GM21360 (cell line): Measurements from ENCODE around the gene FAM133A.

Source experiments
- ATAC-seq: cut with Tn5 transposase; IDR thresholded peaks from one replicate; pipeline ENCODE4 v1.9.1; 2021; ENCODE audit warnings: mild to moderate bottlenecking, moderate library complexity; ENCODE audit not compliant: unreplicated experiment

Gene FAM133A

DNA sequence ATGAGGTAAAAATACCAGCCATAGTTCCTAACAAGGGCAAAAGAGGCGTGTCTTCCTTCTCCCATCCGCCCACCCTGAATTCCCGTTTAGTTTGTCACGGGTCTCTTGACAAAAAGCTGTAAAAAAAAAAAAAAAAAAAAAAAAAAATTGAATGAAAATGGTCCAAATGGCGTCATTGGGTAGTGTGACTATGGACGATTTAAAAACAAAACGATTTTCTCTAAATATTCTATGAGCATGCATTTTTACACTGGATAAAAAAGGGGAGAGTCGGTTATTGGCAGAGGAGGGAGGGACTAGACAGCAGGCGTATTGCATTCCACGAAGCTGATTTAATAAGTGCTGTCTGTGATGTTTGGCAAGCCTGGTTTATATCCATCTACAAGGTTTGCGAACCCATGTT lies at the start of gene FAM133A:
Gene FAM133A (plus strand): TSS at position 338 of the 403 bp plus-strand sequence. CDS start 35,214 bp downstream, outside the sequence.
- no peak for ATAC-seq

DNA sequence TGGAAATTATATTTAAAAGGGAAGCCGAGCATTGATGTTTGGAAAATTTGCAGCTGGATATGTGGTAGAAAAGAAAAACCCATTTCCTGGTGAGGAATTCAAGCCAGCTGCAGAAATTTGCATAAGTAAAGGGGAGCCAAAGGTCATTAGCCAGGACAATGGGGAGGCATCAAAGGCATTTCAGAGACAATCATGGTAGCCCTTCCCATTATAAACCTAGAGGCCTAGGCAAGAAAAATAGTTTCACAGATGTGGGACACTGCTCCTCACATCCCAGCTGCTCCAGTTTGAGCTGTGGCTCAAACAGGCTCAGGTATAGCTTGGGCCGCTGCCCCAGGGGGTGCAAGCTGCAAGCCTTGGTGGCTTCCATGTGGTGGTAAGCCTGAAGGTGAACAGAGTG lies 36.4 kb upstream of the FAM133A start:
- ATAC-seq: no peak

DNA sequence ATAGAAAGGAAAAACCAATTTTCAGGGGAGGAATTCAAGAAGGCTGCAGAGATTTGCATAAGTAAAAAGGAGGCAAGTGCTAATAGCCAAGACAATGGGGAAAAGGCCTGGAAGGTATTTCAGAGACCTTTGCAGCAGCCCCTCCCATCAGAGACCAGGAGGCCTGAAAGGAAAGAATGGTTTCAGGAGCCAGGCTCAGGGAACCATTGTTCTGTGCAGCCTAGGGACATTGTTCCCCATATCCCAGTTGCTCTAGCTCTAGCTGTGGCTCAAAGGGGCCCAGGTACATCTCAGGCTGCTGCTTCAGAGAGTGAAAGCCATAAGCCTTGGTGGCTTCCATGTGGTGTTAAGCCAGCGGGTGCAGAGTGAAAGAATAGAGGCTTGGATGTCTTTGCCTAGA lies 24.6 kb upstream of the FAM133A start:
- no peak for ATAC-seq

DNA sequence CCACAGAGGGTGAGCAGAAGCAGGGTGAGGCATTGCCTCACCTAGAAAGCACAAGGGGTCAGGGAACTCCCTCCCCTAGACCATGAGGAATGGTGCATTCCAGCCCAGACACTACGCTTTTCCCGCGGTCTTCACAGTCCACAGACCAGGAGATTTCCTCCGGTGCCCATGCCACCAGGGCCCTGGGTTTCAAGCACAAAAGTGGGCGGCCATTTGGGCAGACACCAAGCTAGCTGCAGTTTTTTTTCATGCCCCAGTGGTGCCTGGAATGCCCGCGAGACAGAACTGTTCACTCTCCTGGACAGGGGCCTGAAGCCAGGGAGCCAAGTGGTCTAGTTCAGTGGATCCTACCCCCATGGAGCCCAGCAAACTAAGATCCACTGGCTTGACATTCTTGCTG lies 13.4 kb upstream of the FAM133A start:
- ATAC-seq: no peak

DNA sequence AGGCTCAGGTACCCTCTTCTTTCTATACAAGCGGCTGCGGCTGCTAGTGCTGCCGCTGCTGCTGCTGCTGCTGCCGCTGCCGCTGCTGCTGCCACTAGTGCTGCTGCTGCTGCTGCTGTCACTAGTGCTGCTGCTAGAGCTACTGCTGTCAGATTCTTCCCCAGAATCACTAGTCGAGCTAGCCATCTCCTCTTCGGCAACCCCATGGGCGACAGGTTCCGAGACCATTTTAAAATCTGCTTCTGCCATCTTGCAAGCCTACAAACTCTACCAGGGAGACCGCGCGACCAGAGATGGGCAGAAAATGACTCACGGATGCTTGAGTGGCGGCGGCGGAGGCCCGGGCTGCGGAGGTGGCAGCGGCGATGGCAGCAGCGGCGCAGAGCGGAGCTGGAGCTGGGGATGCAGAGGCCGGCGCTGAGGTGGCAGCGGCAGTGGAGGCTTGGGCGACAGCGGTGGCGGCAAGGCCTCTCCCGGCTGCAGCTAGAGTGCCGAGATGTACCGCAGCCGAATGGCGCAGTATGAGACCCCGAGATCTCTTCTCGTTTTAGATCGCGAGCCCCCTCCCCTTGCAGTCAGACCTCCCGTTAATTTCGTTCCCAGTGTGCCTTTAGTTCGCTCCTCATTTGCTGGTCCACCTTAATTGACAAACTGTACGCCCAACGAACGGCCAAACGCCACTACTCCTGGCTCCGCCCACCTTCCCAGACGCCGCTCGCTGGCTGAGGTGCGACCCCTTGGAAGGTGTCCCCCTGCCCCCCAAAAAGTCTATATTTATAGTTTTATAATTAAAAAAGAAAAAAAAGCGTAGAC lies 744 bp upstream of the FAM133A start, which contains the start of gene NAP1L3:
Gene NAP1L3 (minus strand): TSS at position 523 of the 813 bp plus-strand sequence. CDS start 274 bp downstream, at position 249.
- ATAC-seq: peak; percentile 57

DNA sequence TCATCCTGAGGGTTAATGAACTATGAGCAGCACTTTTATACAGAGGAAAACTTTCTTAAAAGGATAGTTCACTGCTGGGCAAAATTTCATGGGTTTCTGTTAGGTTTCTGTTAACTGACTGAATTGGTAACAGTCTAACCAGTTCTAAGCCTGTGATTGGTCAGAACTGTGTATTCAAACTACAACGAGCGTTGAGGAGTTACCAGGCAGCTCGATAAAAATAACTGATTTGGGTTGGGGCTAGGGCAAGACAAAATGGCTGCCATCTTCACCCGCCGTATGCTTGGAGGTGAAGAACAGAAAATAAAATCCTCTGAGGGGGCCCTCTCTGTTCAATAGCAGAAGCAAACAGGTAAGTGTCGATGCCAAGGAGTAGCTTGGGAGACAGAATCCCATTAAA lies 22.0 kb downstream of the FAM133A start:
- ATAC-seq: no peak

DNA sequence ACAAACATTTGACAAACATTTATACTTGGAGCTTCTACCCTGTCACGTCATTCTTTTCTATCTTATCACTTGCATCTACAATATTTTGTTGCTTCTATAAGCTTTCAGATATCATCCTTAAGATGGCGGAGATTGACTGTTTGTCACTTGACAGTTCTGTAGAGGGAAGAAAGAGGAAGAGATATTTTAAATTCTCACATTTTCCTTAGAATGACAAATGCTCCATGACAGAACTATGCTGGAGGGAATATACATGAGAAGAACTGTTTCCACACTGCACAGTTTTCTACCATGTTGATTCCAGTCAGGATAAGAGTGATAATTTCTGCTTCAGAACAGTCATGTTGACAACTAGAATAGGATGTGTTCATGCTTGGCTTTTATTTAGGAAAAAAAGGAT lies 29.7 kb downstream of the FAM133A start:
- ATAC-seq: no peak

DNA sequence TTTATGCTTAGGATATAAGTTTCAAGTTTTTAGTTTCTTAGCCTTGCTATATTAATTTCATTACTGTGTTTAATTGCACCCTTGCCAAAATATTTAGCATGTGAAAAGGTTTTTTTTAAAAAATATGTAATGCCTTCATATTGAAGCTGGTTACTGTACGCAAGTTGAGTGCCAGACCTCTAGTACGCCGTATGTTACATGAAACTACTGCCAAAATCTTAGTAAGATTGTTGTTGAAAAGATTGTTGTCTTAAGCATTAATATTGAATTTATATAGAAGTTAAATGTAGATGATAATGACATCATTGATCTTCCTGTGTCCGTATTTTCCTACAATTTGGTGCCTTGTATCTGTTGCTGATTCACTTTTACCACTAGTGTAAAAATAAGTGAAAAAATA lies 37.1 kb downstream of the FAM133A start:
- no peak for ATAC-seq

DNA sequence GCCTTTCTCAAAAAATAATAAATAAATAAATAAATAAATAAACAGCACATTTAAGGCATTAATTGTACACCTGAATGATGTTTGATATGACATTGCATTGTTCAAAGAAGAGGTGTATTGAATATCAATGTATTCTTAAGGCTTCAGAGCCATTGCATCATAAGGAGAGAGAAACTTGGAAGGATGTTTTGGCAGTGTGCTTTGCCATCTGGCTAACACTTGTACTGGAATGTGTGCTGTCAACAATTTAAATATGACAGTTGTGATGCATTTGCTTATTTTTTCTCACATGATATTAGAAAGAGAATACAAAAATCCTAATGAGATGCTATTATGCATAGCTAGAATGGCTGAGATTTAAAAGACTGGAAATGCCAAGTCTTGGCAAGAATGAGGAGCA lies 67.8 kb downstream of the FAM133A start:
- no peak for ATAC-seq

DNA sequence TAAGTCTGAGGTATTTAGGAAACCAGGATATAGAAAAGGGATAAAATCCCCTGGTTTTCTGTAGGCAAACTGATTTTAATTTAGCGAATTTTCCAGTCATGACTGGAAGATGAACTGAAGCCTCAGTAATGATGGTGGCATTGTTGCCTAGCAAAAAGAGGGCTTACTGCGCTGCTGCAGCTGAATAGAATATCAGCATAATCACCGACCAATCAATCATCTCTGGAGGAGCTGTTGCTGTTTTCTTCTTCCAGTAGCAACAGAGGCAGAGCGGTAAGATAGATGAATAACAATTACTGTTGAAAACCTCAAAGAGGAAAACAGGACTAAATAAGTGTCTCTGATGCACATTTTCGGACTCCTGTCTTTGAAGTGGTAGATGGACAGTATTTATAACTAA lies 86.2 kb downstream of the FAM133A start:
- no peak for ATAC-seq
